ENCODE data around the gene AFDN. TPM values are rescaled to one million over a fixed set of nuclear protein-coding genes. Genes with fewer than 3 reads are reported as not detected.

Gene AFDN
- total and polyA plus RNA-seq, 2 experiments from 2014 or later = 66.9 to 200 TPM

DNA sequence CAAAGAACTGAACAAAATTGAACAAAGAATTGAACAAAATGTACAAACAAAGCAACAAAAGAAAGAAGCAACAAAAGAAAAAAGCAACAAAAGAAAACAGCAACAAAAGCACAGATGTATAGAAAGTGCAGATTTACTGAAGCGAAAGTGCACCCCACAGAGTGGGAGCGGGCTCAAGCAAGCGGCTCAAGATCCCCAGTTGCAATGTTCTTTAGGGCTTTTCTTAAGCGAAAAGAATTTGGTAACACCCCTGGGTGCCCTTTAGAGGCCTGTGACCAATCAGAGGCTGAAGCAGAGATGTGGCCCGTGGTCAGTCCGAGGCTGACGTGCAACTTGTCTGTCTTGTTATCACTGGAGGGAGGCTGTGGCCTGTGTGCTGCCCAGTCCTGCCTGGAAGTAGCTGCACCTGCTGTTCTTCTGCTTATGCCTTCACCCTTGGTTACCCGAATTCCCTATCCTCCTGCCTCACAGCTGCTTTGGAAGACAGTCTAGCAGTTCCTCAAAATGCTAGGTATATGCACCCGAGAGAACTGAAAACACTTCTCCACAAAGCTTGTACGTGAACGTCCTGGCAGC is 157.5 kb downstream of the AFDN start (continued):
- TF ChIP-seq POLR2AphosphoS5 (IDR thresholded peaks at IDR 0.05; ENCODE audit: low read depth) (no peak), JUNB (IDR thresholded peaks at IDR 0.05; ENCODE audit: unreplicated experiment) (no peak), NANOG (IDR thresholded peaks at IDR 0.05; ENCODE audit: borderline replicate concordance) (no peak), ZNF331 (CRISPR knock-in tag; IDR thresholded peaks at IDR 0.05; ENCODE audit: low read depth) (no peak), STAT1 (IDR thresholded peaks at IDR 0.05; ENCODE audit: unreplicated experiment) (no peak), EZH2 (IDR thresholded peaks at IDR 0.05; ENCODE audit: low read depth, unreplicated experiment) (no peak), CREB1 (CRISPR knock-in tag; IDR thresholded peaks at IDR 0.05; ENCODE audit: low read depth) (no peak), ZNF114 (CRISPR knock-in tag; IDR thresholded peaks at IDR 0.05) (no peak)
- TF ChIP-seq, protein P1, sequence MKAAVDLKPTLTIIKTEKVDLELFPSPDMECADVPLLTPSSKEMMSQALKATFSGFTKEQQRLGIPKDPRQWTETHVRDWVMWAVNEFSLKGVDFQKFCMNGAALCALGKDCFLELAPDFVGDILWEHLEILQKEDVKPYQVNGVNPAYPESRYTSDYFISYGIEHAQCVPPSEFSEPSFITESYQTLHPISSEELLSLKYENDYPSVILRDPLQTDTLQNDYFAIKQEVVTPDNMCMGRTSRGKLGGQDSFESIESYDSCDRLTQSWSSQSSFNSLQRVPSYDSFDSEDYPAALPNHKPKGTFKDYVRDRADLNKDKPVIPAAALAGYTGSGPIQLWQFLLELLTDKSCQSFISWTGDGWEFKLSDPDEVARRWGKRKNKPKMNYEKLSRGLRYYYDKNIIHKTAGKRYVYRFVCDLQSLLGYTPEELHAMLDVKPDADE (IDR thresholded peaks at IDR 0.05) = no peak
- TF ChIP-seq, protein P2, sequence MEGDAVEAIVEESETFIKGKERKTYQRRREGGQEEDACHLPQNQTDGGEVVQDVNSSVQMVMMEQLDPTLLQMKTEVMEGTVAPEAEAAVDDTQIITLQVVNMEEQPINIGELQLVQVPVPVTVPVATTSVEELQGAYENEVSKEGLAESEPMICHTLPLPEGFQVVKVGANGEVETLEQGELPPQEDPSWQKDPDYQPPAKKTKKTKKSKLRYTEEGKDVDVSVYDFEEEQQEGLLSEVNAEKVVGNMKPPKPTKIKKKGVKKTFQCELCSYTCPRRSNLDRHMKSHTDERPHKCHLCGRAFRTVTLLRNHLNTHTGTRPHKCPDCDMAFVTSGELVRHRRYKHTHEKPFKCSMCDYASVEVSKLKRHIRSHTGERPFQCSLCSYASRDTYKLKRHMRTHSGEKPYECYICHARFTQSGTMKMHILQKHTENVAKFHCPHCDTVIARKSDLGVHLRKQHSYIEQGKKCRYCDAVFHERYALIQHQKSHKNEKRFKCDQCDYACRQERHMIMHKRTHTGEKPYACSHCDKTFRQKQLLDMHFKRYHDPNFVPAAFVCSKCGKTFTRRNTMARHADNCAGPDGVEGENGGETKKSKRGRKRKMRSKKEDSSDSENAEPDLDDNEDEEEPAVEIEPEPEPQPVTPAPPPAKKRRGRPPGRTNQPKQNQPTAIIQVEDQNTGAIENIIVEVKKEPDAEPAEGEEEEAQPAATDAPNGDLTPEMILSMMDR (conservative IDR thresholded peaks at IDR 0.05; ENCODE audit: low read depth in 2 of 2) = no peak

DNA sequence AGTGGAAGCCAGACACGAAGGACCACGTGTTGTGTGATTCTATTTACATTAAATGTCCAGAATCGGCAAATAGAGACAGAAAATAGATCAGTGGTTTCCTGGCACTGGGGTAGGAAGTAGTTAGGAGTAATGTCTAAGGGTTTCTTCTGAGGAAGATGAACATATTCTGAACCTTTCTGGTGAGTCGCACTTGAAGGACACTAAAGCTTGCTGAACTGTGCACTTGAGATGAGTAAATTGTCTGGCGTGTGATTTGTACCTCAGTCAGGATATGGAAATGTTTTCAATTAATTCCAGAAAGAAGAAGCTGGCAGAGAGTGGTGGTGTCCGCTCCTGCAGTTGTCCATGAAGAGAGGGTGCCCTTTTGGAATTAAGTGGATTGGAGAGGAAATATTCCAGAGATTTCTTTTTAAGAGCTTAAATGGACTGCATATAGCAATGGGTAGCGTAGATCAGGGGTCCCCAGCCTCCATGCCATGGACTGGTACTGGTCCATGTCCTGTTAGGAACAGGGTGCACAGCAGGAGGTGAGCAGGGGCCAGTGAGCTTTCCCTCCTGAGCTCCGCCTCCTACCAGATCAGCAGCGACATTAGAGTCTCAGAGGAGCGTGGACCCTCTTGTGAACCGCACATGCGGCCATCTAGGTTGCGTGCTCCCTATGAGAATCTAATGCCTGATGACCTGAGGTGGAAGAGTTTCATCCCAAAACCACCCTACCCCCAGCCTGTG is 158.3 kb downstream of the AFDN start:
- Histone ChIP-seq H3K27me3 (ENCODE audit: insufficient read depth) (no peaks in the 10 kb centered on the region), H3K4me2 (no peak overlapping the region), H3K79me2 (replicated peaks; ENCODE audit: insufficient read depth) (no peaks in the 10 kb centered on the region), H2AFZ (no peak overlapping the region), H3K4me3 (no peak overlapping the region), H3F3A (replicated peaks; ENCODE audit: low read depth) (no peaks in the 10 kb centered on the region), H4K20me1 (replicated peaks; ENCODE audit: insufficient read depth) (no peaks in the 10 kb centered on the region), H3K36me3 (ENCODE audit: insufficient read depth) (no peaks in the 10 kb centered on the region), H3K4me1 (ENCODE audit: insufficient read depth) (no peaks in the 10 kb centered on the region), H3K27ac (ENCODE audit: low read depth) (no peak overlapping the region), H3K9me2 (ENCODE audit: insufficient read depth) (peaks cover 10% of the 10 kb centered on the region; the same call in 1 of the 2 replicates)
- no peak overlapping the region for H3K27ac Mint-ChIP-seq
- H3K4me3 Mint-ChIP-seq = no peak overlapping the region
- DNase-seq (ENCODE audit: low spot score) = no peak
- TF ChIP-seq, protein P3, sequence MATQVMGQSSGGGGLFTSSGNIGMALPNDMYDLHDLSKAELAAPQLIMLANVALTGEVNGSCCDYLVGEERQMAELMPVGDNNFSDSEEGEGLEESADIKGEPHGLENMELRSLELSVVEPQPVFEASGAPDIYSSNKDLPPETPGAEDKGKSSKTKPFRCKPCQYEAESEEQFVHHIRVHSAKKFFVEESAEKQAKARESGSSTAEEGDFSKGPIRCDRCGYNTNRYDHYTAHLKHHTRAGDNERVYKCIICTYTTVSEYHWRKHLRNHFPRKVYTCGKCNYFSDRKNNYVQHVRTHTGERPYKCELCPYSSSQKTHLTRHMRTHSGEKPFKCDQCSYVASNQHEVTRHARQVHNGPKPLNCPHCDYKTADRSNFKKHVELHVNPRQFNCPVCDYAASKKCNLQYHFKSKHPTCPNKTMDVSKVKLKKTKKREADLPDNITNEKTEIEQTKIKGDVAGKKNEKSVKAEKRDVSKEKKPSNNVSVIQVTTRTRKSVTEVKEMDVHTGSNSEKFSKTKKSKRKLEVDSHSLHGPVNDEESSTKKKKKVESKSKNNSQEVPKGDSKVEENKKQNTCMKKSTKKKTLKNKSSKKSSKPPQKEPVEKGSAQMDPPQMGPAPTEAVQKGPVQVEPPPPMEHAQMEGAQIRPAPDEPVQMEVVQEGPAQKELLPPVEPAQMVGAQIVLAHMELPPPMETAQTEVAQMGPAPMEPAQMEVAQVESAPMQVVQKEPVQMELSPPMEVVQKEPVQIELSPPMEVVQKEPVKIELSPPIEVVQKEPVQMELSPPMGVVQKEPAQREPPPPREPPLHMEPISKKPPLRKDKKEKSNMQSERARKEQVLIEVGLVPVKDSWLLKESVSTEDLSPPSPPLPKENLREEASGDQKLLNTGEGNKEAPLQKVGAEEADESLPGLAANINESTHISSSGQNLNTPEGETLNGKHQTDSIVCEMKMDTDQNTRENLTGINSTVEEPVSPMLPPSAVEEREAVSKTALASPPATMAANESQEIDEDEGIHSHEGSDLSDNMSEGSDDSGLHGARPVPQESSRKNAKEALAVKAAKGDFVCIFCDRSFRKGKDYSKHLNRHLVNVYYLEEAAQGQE (IDR thresholded peaks at IDR 0.05; ENCODE audit: unreplicated experiment) = no peak
- TF ChIP-seq CREB1 (CRISPR knock-in tag; IDR thresholded peaks at IDR 0.05; ENCODE audit: low read depth) = no peak
- TF ChIP-seq ZNF331 (CRISPR knock-in tag; IDR thresholded peaks at IDR 0.05; ENCODE audit: low read depth) = no peak
- no peak for TF ChIP-seq STAT1 (IDR thresholded peaks at IDR 0.05; ENCODE audit: unreplicated experiment)
- H3K27me3 Mint-ChIP-seq (ENCODE audit: insufficient read depth, low read depth, poor library complexity) = peaks cover 2% of the 10 kb centered on the region
- H3K4me1 Mint-ChIP-seq = no peaks in the 10 kb centered on the region; the same call in 2 of the 3 replicates
- ATAC-seq = no peak
- peaks cover 10% of the 10 kb centered on the region; the same call in 2 of the 3 replicates for H3K9me3 Mint-ChIP-seq
- peaks cover 12% of the 10 kb centered on the region for H3K36me3 Mint-ChIP-seq (ENCODE audit: low read depth)
